CD4-positive, alpha-beta T cell treated with Interleukin-21 for 1 hour (primary cell): ENCODE results near the gene PIGQ.
A peak's percentile ranks its signal among the peaks of the same experiment; 100 is the strongest.

Experiments used
- DNase-seq: peaks from one replicate; pipeline ENCODE4 v3.0.0-alpha.2; 2020

Gene PIGQ

GRCh38 chr16:569445-570254 is at the start of gene PIGQ:
Gene PIGQ (plus strand): TSS chr16:569968. CDS start chr16:574075, 4,107 bp downstream.
- DNase-seq = peak; percentile 73

GRCh38 chr16:520847-521246 is 48.9 kb upstream of the PIGQ start:
- DNase-seq = no peak

GRCh38 chr16:521381-522210 is 48.2 kb upstream of the PIGQ start:
- DNase-seq = no peak

- DNase-seq = no peak
These were observed 47.3 kb upstream of the PIGQ start for GRCh38 chr16:522320-523096.

GRCh38 chr16:523097-523741 is 46.5 kb upstream of the PIGQ start:
- no peak for DNase-seq

- no peak for DNase-seq
These were observed 45.3 kb upstream of the PIGQ start for GRCh38 chr16:524274-525040.

- no peak for DNase-seq
These were observed 44.6 kb upstream of the PIGQ start for GRCh38 chr16:525123-525519.

GRCh38 chr16:525520-526180 is 44.1 kb upstream of the PIGQ start:
- DNase-seq = peak; percentile 42

GRCh38 chr16:526181-527014 is 43.4 kb upstream of the PIGQ start:
- no peak for DNase-seq

GRCh38 chr16:527015-527903 is 42.5 kb upstream of the PIGQ start, which contains the start of gene CAPN15:
Gene CAPN15 (plus strand): TSS chr16:527712. CDS start chr16:546839, 19,127 bp downstream.
- DNase-seq = peak; percentile 86

- peak; percentile 33 for DNase-seq
These were observed 41.4 kb upstream of the PIGQ start for GRCh38 chr16:528111-529011.

GRCh38 chr16:529012-529575 is 40.7 kb upstream of the PIGQ start:
- peak; percentile 42 for DNase-seq

- DNase-seq = no peak
These were observed 39.5 kb upstream of the PIGQ start for GRCh38 chr16:530111-530817.

GRCh38 chr16:531494-532125 is 38.2 kb upstream of the PIGQ start:
- DNase-seq = no peak

- DNase-seq = no peak
These were observed 36.2 kb upstream of the PIGQ start for GRCh38 chr16:533391-534123.

GRCh38 chr16:534135-534534 is 35.6 kb upstream of the PIGQ start:
- no peak for DNase-seq
